Hepatocyte (in vitro differentiated cells): ENCODE results near the gene MAP4K2.

Experiments
- EZH2 ChIP-seq: fragments of 200-600 bp; sonication (generic); IDR thresholded peaks from 2 replicates; pipeline ENCODE4 v1.6.1; 2016; ENCODE audit warnings: antibody characterized with exemption, mild to moderate bottlenecking, borderline replicate concordance
- EZH2phosphoT487 ChIP-seq: fragments of 200-600 bp; sonication (generic); IDR thresholded peaks from one replicate; pipeline ENCODE4 v1.6.1; 2018; ENCODE audit warnings: antibody characterized with exemption, mild to moderate bottlenecking, low read depth, moderate library complexity; ENCODE audit not compliant: unreplicated experiment, severe bottlenecking
- TF ChIP-seq, protein P1 (sequence below): fragments of 200-600 bp; sonication (generic); IDR thresholded peaks from 2 replicates; pipeline ENCODE4 v1.5.1; 2016; ENCODE audit warnings: antibody characterized with exemption, mild to moderate bottlenecking; ENCODE audit not compliant: poor library complexity

DNA sequence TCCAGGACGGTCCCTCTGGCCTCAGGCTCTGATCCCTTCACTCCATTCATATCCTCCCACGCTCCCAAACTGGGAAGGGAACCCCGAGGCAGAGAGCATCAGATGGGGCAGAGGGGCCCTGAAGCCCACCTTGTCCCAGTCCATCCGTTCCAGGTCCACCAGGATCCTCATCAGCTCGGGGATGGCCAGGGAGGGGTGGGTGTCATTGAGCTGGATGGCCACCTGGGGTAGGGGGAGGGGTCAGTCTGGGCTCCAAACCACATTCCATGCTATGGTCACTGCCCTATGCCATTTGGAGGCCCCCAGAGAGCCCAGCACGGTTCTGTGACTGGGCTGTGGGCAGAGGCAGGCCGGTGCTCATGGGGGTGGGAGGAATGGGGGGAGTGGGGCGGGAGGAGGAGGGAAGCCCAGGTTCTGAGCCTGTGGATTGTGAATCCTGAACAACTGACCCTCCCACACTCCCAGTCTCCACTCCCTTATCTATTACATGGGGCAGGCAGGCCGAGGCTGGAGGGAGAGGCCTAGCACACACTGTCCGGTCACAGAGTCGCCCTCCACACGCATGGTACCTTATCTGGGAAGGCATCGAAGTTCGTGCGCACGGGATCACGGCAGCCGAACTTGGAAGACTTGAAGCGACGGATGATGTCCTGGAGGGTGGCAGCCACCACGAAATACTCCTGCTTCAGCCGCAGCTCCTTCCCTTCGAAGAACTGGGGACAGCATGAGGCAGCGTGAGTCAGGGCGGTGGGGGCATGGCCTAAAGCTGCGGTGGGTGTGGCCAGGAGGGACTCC lies 48.7 kb downstream of the MAP4K2 start:
- no peak for TF ChIP-seq EZH2
- TF ChIP-seq, protein P1, sequence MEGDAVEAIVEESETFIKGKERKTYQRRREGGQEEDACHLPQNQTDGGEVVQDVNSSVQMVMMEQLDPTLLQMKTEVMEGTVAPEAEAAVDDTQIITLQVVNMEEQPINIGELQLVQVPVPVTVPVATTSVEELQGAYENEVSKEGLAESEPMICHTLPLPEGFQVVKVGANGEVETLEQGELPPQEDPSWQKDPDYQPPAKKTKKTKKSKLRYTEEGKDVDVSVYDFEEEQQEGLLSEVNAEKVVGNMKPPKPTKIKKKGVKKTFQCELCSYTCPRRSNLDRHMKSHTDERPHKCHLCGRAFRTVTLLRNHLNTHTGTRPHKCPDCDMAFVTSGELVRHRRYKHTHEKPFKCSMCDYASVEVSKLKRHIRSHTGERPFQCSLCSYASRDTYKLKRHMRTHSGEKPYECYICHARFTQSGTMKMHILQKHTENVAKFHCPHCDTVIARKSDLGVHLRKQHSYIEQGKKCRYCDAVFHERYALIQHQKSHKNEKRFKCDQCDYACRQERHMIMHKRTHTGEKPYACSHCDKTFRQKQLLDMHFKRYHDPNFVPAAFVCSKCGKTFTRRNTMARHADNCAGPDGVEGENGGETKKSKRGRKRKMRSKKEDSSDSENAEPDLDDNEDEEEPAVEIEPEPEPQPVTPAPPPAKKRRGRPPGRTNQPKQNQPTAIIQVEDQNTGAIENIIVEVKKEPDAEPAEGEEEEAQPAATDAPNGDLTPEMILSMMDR, result no peak
- TF ChIP-seq EZH2phosphoT487, result no peak
